Suprapubic skin (tissue), 4 donors: ENCODE data around the gene MKLN1.
A peak's percentile ranks its signal among the peaks of the same experiment; 100 is the strongest.

Experiments used
- CTCF ChIP-seq, 2 donors: fragments of 200-600 bp in 1 of 2; fragments of 450-650 bp in 1 of 2; sonication (generic) in 1 of 2; IDR thresholded peaks; one replicate each; pipeline ENCODE4 v1.5.1; 2016 to 2019; ENCODE audit warnings: antibody characterized with exemption in 2 of 2, mild to moderate bottlenecking in 1 of 2, moderate library complexity in 1 of 2
- EP300 ChIP-seq: sonication (generic); formaldehyde crosslinking; IDR thresholded peaks from one replicate; pipeline ENCODE4 v1.6.1; 2017; ENCODE audit warnings: antibody characterized with exemption
- POLR2A ChIP-seq, 2 donors: fragments of 450-650 bp; IDR thresholded peaks; one replicate each; pipeline ENCODE4 v1.6.1; 2017; ENCODE audit warnings: antibody characterized with exemption in 2 of 2, mild to moderate bottlenecking in 2 of 2, moderate library complexity in 2 of 2
- POLR2AphosphoS5 ChIP-seq, 3 donors: sonication (generic); formaldehyde crosslinking; IDR thresholded peaks; one replicate each; pipeline ENCODE4 v1.6.1; 2017; ENCODE audit warnings: antibody characterized with exemption in 3 of 3

DNA sequence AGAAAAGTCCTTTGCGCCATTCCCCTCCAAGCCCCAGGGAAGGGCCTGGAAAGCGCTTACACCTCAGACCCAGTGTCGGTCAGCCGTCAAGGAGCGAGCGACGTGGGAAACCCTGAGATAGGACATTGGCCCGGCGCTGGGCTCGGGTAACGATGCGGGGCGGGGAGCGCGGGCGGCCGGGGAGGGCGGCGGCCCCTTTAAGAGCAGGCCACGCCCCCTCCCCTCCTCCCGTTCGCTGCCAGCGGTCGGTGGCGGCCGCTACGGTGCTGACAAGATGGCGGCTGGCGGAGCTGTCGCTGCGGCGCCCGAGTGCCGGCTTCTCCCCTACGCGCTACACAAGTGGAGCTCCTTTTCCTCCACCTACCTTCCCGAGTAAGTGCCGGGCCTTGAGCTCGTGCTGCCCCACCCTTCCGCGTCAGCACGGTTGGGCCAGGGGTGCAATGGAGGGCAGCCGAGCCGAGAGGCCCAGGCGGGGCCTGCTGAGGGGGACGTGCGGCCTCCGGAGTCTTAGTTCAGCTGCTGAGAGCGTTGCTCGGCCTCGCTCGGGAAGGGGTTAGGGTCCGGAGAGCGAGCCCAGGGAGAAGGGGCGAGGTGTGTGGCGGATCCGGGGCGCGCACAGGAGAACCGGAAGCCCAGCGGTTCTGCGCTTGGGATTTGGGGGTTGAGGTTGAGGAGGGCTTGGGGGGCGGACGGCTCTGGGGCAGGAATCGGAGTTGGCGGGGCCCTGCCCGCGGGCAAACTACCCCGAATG, at the start of gene MKLN1:
- TF ChIP-seq CTCF (IDR thresholded peaks at IDR 0.05) (no peak), POLR2A (IDR thresholded peaks at IDR 0.05) (peak; percentile 79 to 93), POLR2AphosphoS5 (IDR thresholded peaks at IDR 0.05) (peak; percentile 79 to 90 (median 90)), EP300 (no peak)
